Large intestine (tissue), 3 donors: Measurements from ENCODE around the gene STX5. TPM values are rescaled to one million over a fixed set of nuclear protein-coding genes. Genes with fewer than 3 reads are reported as not detected.
"Not testable (repeated sequence)": the region's sequence is repeated elsewhere in the genome, so short reads cannot be mapped to it uniquely, and the experiment has no call there.

Experiments
- DNase-seq, 2 donors: peaks; one replicate each; pipeline versions ENCODE4 v3.0.0 to v3.0.0-alpha.2; 2013
- H3K27ac ChIP-seq: one replicate; pipeline ENCODE4 v1.5.1; 2013; ENCODE audit warnings: low read length
- H3K27me3 ChIP-seq: 2 replicates; pipeline ENCODE4 v1.6.1; 2013; ENCODE audit warnings: low read length; ENCODE audit not compliant: control insufficient read depth, insufficient read depth
- H3K36me3 ChIP-seq: 2 replicates; pipeline ENCODE4 v1.6.1; 2013; ENCODE audit warnings: low read length; ENCODE audit not compliant: control insufficient read depth, insufficient read depth
- H3K4me1 ChIP-seq: one replicate; pipeline ENCODE4 v1.6.1; 2013; ENCODE audit warnings: low read length; ENCODE audit not compliant: control insufficient read depth, insufficient read depth
- H3K4me3 ChIP-seq: one replicate; pipeline ENCODE4 v1.5.1; 2013; ENCODE audit warnings: low read length
- H3K9me3 ChIP-seq: one replicate; pipeline ENCODE4 v1.6.1; 2013; ENCODE audit warnings: mild to moderate bottlenecking, low read depth, low read length, moderate library complexity; ENCODE audit not compliant: control insufficient read depth
- WGBS: methylation state at CpG from one replicate; pipeline ENCODE4 v1.1.5; 2013; ENCODE audit warnings: low lambda C conversion rate; ENCODE audit not compliant: insufficient coverage; 5-methylcytosine and 5-hydroxymethylcytosine counted together
- polyA plus RNA-seq: library from polyadenylated mRNA; unstranded; fragments of 120-200 nt; gene quantifications from one replicate; pipeline ENCODE4 v1.2.1, GENCODE V29; 2013

The STX5 gene
- polyA plus RNA-seq, 1 donor, result 42.4 TPM

- WGBS, result no CpG with 5 or more reads among the region's 3 CpGs
- H3K27me3 ChIP-seq, result no peaks in the 10 kb centered on the region
- no peak overlapping the region for H3K4me3 ChIP-seq
- H3K9me3 ChIP-seq, result no peaks in the 10 kb centered on the region
- no peak overlapping the region for H3K27ac ChIP-seq
- no peak for DNase-seq
- H3K36me3 ChIP-seq, result no peaks in the 10 kb centered on the region
- peaks cover 11% of the 10 kb centered on the region for H3K4me1 ChIP-seq
Observed at GRCh38 chr11:62843466-62843865, 11.6 kb upstream of the STX5 start.

GRCh38 chr11:62842891-62843290 lies 11.0 kb upstream of the STX5 start:
- H3K4me1 ChIP-seq, result peaks cover 15% of the 10 kb centered on the region
- not testable (repeated sequence) for H3K36me3 ChIP-seq, H3K27me3 ChIP-seq, DNase-seq, H3K9me3 ChIP-seq
- H3K27ac ChIP-seq, result peak overlapping the region; percentile 94
- peak overlapping the region; percentile 61 for H3K4me3 ChIP-seq
- WGBS, result no CpG with 5 or more reads among the region's 9 CpGs

GRCh38 chr11:62842171-62842741 lies 10.4 kb upstream of the STX5 start:
- H3K36me3 ChIP-seq, result peaks cover 5% of the 10 kb centered on the region
- no peak for DNase-seq
- WGBS, result no CpG with 5 or more reads among the region's 30 CpGs
- H3K9me3 ChIP-seq, result no peaks in the 10 kb centered on the region
- no peaks in the 10 kb centered on the region for H3K27me3 ChIP-seq
- peak overlapping the region; percentile 94 for H3K27ac ChIP-seq
- H3K4me3 ChIP-seq, result peak overlapping the region; percentile 61
- peaks cover 15% of the 10 kb centered on the region for H3K4me1 ChIP-seq

- peaks cover 15% of the 10 kb centered on the region for H3K4me1 ChIP-seq
- no peaks in the 10 kb centered on the region for H3K27me3 ChIP-seq
- H3K4me3 ChIP-seq, result peak overlapping the region; percentile 90
- peaks cover 7% of the 10 kb centered on the region for H3K36me3 ChIP-seq
- no CpG with 5 or more reads among the region's 33 CpGs for WGBS
- peak overlapping the region; percentile 99 for H3K27ac ChIP-seq
- peak; percentile 94 to 98 for DNase-seq
- no peaks in the 10 kb centered on the region for H3K9me3 ChIP-seq
Observed at GRCh38 chr11:62841361-62842170, 9.7 kb upstream of the STX5 start.

GRCh38 chr11:62840721-62841360 lies 9.0 kb upstream of the STX5 start:
- Histone ChIP-seq H3K27ac (peak overlapping the region; percentile 99), H3K36me3 (peaks cover 13% of the 10 kb centered on the region), H3K4me1 (peaks cover 15% of the 10 kb centered on the region), H3K4me3 (peak overlapping the region; percentile 90)
- H3K27me3 ChIP-seq, H3K9me3 ChIP-seq, DNase-seq: not testable (repeated sequence)
- WGBS, result 0% methylated on average over 2 of the region's 41 CpGs

- Histone ChIP-seq H3K4me3 (peak within 1 kb of the TSS; percentile 90), H3K9me3 (no peaks in the 10 kb centered on the region), H3K27me3 (no peaks in the 10 kb centered on the region), H3K27ac (peak within 1 kb of the TSS; percentile 99), H3K36me3 (peaks cover 29% of the 10 kb centered on the region), H3K4me1 (peaks cover 15% of the 10 kb centered on the region)
- DNase-seq, result peak; percentile 95 to 96
- 0% methylated on average over 5 of the region's 62 CpGs for WGBS
Observed at GRCh38 chr11:62839050-62839945, 7.4 kb upstream of the STX5 start, which contains the start of gene WDR74. Gene WDR74 (minus strand): TSS chr11:62839590. CDS start chr11:62839570, 20 bp downstream.

- Histone ChIP-seq H3K27me3 (no peaks in the 10 kb centered on the region), H3K4me3 (no peak overlapping the region), H3K27ac (no peak overlapping the region), H3K9me3 (no peaks in the 10 kb centered on the region), H3K4me1 (peaks cover 14% of the 10 kb centered on the region), H3K36me3 (peaks cover 34% of the 10 kb centered on the region)
- no peak for DNase-seq
- 89% methylated on average over 3 of the region's 8 CpGs for WGBS
Observed at GRCh38 chr11:62835336-62835735, 3.5 kb upstream of the STX5 start.

GRCh38 chr11:62832336-62833234 lies 734 bp upstream of the STX5 start, which contains the start of gene TEX54:
Gene TEX54 (minus strand): TSS chr11:62832841.
- peak in 1 of 2 donors; percentile 76 for DNase-seq
- no CpG with 5 or more reads among the region's 40 CpGs for WGBS
- H3K4me1 ChIP-seq, result peaks cover 10% of the 10 kb centered on the region

GRCh38 chr11:62830904-62831519 lies 839 bp downstream of the STX5 start:
- WGBS, result no CpG with 5 or more reads among the region's 33 CpGs
- no peaks in the 10 kb centered on the region for H3K9me3 ChIP-seq
- peak in 1 of 2 donors; percentile 17 for DNase-seq

More at GRCh38 chr11:62832336-62833234, 734 bp upstream of the STX5 start, which contains the start of gene TEX54:
- Histone ChIP-seq H3K27ac (peak within 1 kb of the TSS; percentile 98), H3K27me3 (no peaks in the 10 kb centered on the region), H3K36me3 (peaks cover 40% of the 10 kb centered on the region), H3K9me3 (no peaks in the 10 kb centered on the region), H3K4me3 (peak within 1 kb of the TSS; percentile 87)

More at GRCh38 chr11:62830904-62831519, 839 bp downstream of the STX5 start:
- Histone ChIP-seq H3K27ac (peak overlapping the region; percentile 98), H3K4me1 (peaks cover 10% of the 10 kb centered on the region), H3K36me3 (peaks cover 42% of the 10 kb centered on the region), H3K27me3 (no peaks in the 10 kb centered on the region), H3K4me3 (peak overlapping the region; percentile 87)
